ENCODE data around the gene MALT1. TPM values are rescaled to one million over a fixed set of nuclear protein-coding genes. Genes with fewer than 3 reads are reported as not detected.

The MALT1 gene
- total RNA-seq, 2 donors from 2014 or later: 41.1 to 51.6 TPM

DNA sequence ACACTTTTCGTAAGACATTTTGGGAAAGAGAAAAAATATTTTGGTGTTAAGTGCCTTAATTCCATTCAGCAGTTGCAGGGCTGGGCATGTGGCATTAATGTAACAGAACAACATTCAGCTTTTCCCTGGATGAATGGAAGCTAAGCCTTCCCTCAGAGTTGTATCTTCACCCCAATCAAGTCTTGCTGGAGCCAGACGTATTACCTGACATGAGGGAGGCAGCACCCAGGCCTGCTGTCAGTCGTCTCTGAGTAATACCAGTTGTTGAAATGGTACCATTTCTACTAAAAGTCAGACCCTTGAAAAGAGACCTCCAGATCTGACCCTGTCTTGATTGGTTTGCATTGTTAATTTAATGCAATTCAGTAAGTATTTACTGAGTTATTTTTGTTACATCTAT is 57.5 kb downstream of the MALT1 start:
- intact Hi-C loops (cut with DNase I): no loop called here
- no peak overlapping the region for H3K27ac ChIP-seq
- no peaks in the 10 kb centered on the region for H3K27me3 ChIP-seq (replicated peaks; ENCODE audit: insufficient read depth)
- no peaks in the 10 kb centered on the region for H3K36me3 ChIP-seq
- WGBS: over 99% methylated on average over 3 of the region's 3 CpGs
- peaks cover 2% of the 10 kb centered on the region for H3K4me1 ChIP-seq (replicated peaks)
- no peak overlapping the region for H3K4me3 ChIP-seq
- no peaks in the 10 kb centered on the region for H3K9me3 ChIP-seq
- no peak for DNase-seq (ENCODE audit: low spot score)
- TF ChIP-seq POLR2AphosphoS5 (IDR thresholded peaks at IDR 0.05): no peak
- TF ChIP-seq, protein P1, sequence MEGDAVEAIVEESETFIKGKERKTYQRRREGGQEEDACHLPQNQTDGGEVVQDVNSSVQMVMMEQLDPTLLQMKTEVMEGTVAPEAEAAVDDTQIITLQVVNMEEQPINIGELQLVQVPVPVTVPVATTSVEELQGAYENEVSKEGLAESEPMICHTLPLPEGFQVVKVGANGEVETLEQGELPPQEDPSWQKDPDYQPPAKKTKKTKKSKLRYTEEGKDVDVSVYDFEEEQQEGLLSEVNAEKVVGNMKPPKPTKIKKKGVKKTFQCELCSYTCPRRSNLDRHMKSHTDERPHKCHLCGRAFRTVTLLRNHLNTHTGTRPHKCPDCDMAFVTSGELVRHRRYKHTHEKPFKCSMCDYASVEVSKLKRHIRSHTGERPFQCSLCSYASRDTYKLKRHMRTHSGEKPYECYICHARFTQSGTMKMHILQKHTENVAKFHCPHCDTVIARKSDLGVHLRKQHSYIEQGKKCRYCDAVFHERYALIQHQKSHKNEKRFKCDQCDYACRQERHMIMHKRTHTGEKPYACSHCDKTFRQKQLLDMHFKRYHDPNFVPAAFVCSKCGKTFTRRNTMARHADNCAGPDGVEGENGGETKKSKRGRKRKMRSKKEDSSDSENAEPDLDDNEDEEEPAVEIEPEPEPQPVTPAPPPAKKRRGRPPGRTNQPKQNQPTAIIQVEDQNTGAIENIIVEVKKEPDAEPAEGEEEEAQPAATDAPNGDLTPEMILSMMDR (IDR thresholded peaks at IDR 0.05): no peak
- no peak for TF ChIP-seq POLR2A (IDR thresholded peaks at IDR 0.05)

DNA sequence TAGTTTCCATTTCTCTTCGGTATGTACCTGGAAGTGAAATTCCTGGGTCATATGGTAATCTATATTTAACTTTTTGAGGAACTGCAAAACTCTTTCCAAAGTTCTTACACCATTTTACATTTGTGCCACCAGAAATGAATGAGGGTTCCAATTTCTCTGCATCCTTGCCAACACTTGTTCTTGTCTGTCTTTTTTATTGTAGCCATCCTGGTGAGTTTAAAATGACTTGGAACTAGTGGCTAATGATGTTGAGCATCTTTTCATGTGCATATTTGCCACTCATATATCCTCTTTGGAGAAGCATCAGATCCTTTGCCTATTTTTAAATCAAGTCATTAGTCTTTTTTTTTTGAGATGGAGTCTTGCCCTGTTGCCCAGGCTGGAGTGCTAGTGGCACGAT is 59.4 kb downstream of the MALT1 start:
- Histone ChIP-seq H3K4me3 (no peak overlapping the region), H3K4me1 (replicated peaks) (peaks cover 2% of the 10 kb centered on the region), H3K27ac (no peak overlapping the region), H3K36me3 (no peaks in the 10 kb centered on the region), H3K9me3 (no peaks in the 10 kb centered on the region), H3K27me3 (replicated peaks; ENCODE audit: insufficient read depth) (no peaks in the 10 kb centered on the region)
- WGBS: 88% methylated on average over 2 of the region's 2 CpGs
- DNase-seq (ENCODE audit: low spot score): no peak
- TF ChIP-seq POLR2A (IDR thresholded peaks at IDR 0.05) (no peak), POLR2AphosphoS5 (IDR thresholded peaks at IDR 0.05) (no peak)
- TF ChIP-seq, protein P1 (IDR thresholded peaks at IDR 0.05): no peak
- intact Hi-C loops (cut with DNase I): no loop called here

DNA sequence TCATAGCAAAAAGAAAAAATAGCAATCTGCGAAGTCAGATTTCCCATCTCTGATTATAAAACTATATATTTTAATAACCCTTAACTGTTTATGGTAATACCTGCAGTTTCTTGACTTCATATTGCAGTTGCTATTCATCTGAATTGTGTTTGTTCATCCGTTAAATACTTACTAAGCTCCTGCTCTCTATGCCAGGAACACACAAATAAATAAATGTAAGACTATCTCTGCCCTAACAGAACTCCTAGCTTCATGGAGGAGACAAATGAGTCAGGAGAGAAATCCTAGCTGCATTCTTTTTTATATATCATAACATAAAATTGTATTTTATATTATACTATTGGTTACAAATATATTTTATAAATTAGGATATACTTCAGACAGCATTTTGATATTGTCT is 61.2 kb downstream of the MALT1 start:
- H3K4me3 ChIP-seq: no peak overlapping the region
- H3K9me3 ChIP-seq: no peaks in the 10 kb centered on the region
- H3K4me1 ChIP-seq (replicated peaks): no peaks in the 10 kb centered on the region
- H3K27me3 ChIP-seq (replicated peaks; ENCODE audit: insufficient read depth): no peaks in the 10 kb centered on the region
- TF ChIP-seq, protein P1 (IDR thresholded peaks at IDR 0.05): no peak
- TF ChIP-seq POLR2AphosphoS5 (IDR thresholded peaks at IDR 0.05) (no peak), POLR2A (IDR thresholded peaks at IDR 0.05) (no peak)
- no peak for DNase-seq (ENCODE audit: low spot score)
- H3K27ac ChIP-seq: no peak overlapping the region
- WGBS: 66% methylated on average over 2 of the region's 2 CpGs
- no peaks in the 10 kb centered on the region for H3K36me3 ChIP-seq
- intact Hi-C loops (cut with DNase I): no loop called here

DNA sequence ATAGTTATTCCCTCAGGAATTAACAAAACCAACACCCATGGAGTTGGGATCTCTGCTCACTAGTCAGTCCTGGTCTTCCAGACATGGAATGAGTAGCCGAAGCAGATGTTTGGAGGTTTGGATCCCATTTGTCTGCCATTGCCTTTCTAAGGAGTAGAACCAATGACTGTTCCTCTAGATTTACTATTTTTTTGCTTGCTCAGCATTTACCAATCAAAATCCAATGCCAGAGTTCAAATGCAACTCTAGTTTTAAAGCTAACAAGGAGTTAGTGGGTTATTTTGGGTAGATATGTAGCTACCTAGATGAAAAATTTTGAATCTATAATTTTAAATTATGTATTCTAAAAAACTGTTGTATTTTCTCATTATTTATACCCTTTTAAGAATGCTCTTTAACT is 62.6 kb downstream of the MALT1 start:
- no peak overlapping the region for H3K27ac ChIP-seq
- TF ChIP-seq POLR2A (IDR thresholded peaks at IDR 0.05) (no peak), POLR2AphosphoS5 (IDR thresholded peaks at IDR 0.05) (no peak)
- TF ChIP-seq, protein P1 (IDR thresholded peaks at IDR 0.05): no peak
- H3K36me3 ChIP-seq: no peaks in the 10 kb centered on the region
- no peak for DNase-seq (ENCODE audit: low spot score)
- H3K27me3 ChIP-seq (replicated peaks; ENCODE audit: insufficient read depth): no peaks in the 10 kb centered on the region
- H3K9me3 ChIP-seq: no peaks in the 10 kb centered on the region
- WGBS: 88% methylated on average over 1 of the region's 1 CpG
- intact Hi-C loops (cut with DNase I): no loop called here
- H3K4me3 ChIP-seq: no peak overlapping the region
- no peaks in the 10 kb centered on the region for H3K4me1 ChIP-seq (replicated peaks)

DNA sequence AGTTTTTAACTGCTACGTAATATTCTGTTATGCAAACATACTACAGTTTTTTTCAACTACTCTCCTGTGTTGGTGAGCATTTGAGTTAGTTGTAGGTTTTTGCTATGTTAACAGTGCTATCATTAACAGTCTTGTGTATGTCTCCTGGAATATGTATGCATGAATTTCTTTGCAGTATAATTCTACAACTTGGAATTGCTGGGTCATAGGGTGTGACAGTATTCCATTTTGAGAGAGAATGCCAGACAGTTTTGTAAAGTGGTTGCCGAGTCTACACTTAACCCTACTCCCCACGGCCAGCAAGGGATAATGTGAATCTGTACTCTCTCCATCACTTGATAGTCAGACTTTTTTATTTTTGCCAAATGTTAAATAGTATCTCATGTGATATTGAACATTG is 67.1 kb downstream of the MALT1 start:
- H3K36me3 ChIP-seq: no peaks in the 10 kb centered on the region
- intact Hi-C loops (cut with DNase I): no loop called here

More for the DNA sequence above, 67.1 kb downstream of the MALT1 start:
- Histone ChIP-seq H3K4me1 (replicated peaks) (no peaks in the 10 kb centered on the region), H3K27ac (no peak overlapping the region), H3K9me3 (no peaks in the 10 kb centered on the region), H3K27me3 (replicated peaks; ENCODE audit: insufficient read depth) (no peaks in the 10 kb centered on the region), H3K4me3 (no peak overlapping the region)
- no peak for TF ChIP-seq POLR2AphosphoS5 (IDR thresholded peaks at IDR 0.05)
- TF ChIP-seq, protein P1 (IDR thresholded peaks at IDR 0.05): no peak
- no peak for TF ChIP-seq POLR2A (IDR thresholded peaks at IDR 0.05)
- WGBS: 89% methylated on average over 3 of the region's 3 CpGs
- no peak for DNase-seq (ENCODE audit: low spot score)
